HFF-Myc (cell line): ENCODE data around the gene KPNA1.
"Not testable (repeated sequence)": the region's sequence is repeated elsewhere in the genome, so short reads cannot be mapped to it uniquely, and the experiment has no call there.

Source experiments
- DNase-seq: peaks from one replicate; pipeline ENCODE4 v3.0.0-alpha.2; 2011; ENCODE audit warnings: low read depth; ENCODE audit errors: extremely low read depth
- H3K4me3 ChIP-seq: replicated peaks from 2 replicates; pipeline ENCODE4 v1.5.1; 2011; ENCODE audit warnings: low read depth, mild to moderate bottlenecking, control low read depth, low read length
- TF ChIP-seq, protein P1 (sequence below): IDR thresholded peaks from 2 replicates; pipeline ENCODE4 v1.5.1; 2012; ENCODE audit warnings: mild to moderate bottlenecking, low read depth, low read length, control low read depth; ENCODE audit errors: missing control alignments

The KPNA1 gene

DNA sequence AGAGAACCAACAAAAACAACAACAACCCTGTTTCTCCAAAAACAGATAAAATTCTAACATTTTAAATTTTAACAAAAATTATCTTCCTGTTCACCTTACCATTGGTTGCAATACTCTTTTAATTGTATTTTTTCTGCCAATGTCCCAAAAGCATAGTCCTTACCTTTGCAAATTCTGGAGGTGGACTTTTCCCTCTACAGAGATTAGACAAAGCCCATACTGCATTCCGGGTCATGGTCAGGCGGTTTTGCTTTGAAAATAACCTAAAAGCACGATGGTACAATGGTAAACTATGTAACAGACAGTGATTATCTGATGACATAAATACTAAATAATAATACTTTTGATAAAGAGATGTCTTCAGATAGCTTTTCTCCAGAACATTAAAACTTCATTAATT, 63.4 kb downstream of the KPNA1 start:
- no peak for DNase-seq
- TF ChIP-seq, protein P1, sequence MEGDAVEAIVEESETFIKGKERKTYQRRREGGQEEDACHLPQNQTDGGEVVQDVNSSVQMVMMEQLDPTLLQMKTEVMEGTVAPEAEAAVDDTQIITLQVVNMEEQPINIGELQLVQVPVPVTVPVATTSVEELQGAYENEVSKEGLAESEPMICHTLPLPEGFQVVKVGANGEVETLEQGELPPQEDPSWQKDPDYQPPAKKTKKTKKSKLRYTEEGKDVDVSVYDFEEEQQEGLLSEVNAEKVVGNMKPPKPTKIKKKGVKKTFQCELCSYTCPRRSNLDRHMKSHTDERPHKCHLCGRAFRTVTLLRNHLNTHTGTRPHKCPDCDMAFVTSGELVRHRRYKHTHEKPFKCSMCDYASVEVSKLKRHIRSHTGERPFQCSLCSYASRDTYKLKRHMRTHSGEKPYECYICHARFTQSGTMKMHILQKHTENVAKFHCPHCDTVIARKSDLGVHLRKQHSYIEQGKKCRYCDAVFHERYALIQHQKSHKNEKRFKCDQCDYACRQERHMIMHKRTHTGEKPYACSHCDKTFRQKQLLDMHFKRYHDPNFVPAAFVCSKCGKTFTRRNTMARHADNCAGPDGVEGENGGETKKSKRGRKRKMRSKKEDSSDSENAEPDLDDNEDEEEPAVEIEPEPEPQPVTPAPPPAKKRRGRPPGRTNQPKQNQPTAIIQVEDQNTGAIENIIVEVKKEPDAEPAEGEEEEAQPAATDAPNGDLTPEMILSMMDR: no peak
- H3K4me3 ChIP-seq: no peak overlapping the region

DNA sequence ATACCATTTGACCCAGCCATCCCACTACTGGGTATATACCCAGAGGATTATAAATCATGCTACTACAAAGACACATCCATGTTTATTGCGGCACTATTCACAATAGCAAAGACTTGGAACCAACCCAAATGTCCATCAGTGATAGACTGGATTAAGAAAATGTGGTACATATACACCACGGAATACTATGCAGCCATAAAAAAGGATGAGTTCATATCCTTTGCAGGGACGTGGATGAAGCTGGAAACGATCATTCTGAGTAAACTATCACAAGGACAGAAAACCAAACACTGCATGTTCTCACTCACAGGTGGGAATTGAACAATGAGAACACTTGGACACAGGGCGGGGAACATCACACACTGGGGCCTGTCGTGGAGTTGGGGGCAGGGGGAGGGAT, 66.5 kb downstream of the KPNA1 start:
- DNase-seq, H3K4me3 ChIP-seq: not testable (repeated sequence)

DNA sequence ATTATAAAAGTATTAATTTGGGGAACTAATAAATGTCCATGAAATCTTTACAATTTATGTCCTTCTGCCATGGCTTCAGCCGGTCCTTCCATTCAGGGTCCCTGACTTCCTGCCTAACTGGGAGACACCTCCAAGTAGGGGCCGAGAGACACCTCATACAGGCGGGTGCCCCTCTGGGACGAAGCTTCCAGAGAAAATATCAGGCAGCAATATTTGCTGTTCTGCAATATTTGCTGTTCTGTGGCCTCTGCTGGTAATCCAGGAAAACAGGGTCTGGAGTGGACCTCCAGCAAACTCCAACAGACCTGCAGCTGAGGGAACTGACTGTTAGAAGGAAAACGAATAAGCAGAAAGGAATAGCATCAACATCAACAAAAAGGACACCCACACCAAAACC, 70.2 kb downstream of the KPNA1 start:
- not testable (repeated sequence) for DNase-seq, H3K4me3 ChIP-seq

DNA sequence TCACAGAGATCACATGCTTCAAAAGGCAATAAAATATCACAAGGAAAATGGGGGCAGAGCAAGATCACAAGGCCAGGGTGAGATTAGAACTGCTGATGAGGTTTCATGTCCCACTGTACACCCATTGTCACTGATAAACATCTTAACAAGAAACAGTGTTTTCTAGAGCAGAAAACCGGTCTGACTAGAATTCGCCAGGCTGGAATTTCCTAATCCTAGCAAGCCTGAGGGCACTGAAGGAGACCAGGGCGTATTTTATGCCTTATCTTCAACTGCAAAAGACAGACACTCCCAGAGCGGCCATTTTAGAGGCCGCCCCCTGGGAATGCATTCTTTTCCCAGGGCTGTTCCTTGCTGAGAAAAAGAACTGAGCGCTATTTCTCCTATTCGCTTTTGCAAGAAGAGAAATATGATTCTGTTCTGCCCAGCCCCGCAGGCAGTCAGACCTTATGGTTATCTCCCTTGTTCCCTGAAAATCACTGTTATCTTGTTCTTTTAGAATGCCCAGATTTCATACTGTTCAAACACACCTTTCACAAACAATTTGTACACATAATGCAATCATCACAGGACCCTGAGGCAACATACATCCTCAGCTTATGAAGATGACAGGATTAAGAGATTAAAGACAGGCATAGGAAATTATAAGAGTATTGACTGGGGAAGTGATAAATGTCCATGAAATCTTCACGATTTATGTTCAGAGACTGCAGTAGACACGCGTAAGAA, 70.8 kb downstream of the KPNA1 start:
- H3K4me3 ChIP-seq, DNase-seq: not testable (repeated sequence)

DNA sequence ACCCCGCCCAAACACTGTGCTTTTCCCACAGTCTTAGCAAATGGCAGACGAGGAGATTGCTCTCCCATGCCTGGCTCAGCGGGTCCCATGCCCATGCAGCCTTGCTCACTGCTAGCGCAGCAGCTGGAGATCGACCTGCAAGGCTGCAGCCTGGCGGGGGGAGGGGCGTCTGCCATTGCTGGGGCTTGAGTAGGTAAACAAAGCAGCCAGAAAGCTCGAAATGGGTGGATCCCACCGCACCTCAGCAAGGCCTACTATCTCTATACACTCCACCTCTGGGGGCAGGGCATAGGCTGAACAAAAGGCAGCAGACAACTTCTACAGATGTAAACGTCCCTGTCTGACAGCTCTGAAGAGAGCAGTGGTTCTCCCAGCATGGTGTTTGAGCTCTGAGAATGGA, 71.6 kb downstream of the KPNA1 start:
- no peak for DNase-seq
- no peak overlapping the region for H3K4me3 ChIP-seq
- TF ChIP-seq, protein P1: no peak

DNA sequence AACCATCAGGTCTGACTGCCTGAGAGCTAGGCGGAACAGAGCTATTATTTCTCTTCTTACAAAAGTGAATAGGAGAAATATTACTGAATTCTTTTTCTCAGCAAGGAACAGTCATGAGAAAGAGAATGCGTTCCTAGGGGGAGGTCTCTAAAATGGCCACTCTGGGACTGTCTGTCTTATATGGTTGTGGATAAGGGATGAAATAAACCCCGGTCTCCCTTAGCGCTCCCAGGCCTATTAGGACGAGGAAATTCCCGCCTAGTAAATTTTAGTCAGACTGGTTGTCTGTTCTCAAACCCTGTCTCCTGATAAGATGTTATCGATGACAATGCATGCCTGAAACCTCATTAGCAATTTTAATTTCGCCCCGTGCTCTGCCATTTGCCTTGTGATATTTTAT, 78.8 kb downstream of the KPNA1 start:
- TF ChIP-seq, protein P1: no peak
- H3K4me3 ChIP-seq: no peak overlapping the region
- DNase-seq: no peak

DNA sequence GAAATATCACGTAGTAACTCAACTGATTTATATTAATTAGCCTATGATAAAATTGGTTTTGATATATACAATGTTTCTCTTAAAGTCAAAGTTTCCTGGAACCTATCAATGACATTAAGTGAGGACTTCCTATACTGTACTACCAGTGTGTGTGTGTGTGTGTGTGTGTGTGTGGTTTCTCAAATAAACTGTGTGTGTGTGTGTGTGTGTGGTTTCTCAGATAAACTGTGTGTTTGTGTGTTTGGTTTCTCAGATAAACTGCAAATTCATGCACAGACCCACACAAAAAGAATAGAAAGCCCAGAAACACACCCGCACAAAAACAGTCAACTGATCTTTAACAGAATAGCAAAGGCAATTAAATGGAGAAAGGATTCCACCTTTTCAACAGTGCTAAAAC, 84.4 kb downstream of the KPNA1 start:
- H3K4me3 ChIP-seq: no peak overlapping the region
- TF ChIP-seq, protein P1: no peak
- no peak for DNase-seq

DNA sequence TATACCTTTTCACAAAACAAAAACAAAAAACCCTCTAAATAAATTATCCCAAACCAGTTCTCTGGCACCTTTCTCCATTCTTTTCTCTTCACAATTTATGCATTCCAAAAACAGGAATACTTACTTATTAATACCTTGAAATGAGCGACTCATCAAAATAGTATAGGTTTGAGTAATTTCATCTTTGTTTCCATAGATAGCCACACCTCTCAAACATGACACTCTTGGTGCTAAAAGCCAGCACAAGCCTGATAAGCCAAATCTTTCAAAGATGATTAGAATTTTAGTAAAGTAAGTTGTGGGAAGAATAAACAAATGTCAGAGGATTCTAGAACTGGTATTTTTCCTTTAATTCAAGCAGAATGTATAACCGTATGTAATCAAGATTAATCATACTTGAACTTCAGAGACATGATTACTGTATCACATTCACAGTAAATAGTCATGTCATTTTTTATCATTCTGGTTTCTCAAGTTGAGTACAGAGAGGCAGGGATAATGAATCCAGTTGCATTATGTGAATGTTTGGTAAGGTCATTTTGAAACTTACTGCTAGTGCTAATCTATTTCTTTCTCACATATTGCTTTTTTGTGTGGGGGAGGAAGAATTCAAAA, 86.8 kb downstream of the KPNA1 start:
- TF ChIP-seq, protein P1: no peak
- DNase-seq: no peak
- H3K4me3 ChIP-seq: no peak overlapping the region
